ENCODE measurements around the gene TRPM8.

GRCh38 chr2:233981574-233982420 is 64.6 kb downstream of the TRPM8 start:
- TF ChIP-seq CTCF (IDR thresholded peaks at IDR 0.05; ENCODE audit: low read depth, low read length): no peak
- no peak for TF ChIP-seq EZH2phosphoT487 (IDR thresholded peaks at IDR 0.05; ENCODE audit: low read depth)
